Omental fat pad (tissue), 4 donors: Measurements from ENCODE around the gene FANK1. TPM values are rescaled to one million over a fixed set of nuclear protein-coding genes. Genes with fewer than 3 reads are reported as not detected.

ENCODE experiments used
- ATAC-seq: fragments of 150-250 bp; one replicate; pipeline ENCODE4 v1.9.1; 2016; ENCODE audit warnings: mild to moderate bottlenecking, moderate library complexity; ENCODE audit not compliant: low FRiP score
- DNase-seq: peaks from one replicate; pipeline ENCODE4 v3.0.0-alpha.2; 2019; ENCODE audit warnings: low spot score
- CTCF ChIP-seq, 3 donors: fragments of 450-650 bp; IDR thresholded peaks; one replicate each; pipeline ENCODE4 v1.5.1; 2016 to 2017; ENCODE audit warnings: antibody characterized with exemption in 3 of 3, mild to moderate bottlenecking in 3 of 3, moderate library complexity in 2 of 3
- total RNA-seq, 4 donors: library from RNA; depleted of rRNA; stranded (reverse); fragments of >200 nt; gene quantifications; one replicate each; pipeline ENCODE4 v1.1.0, GENCODE V29; 2016

Gene FANK1
- total RNA-seq, 4 donors from 2014 or later: 0.94 to 3.0 (median 1.1) TPM

GRCh38 chr10:126015413-126015812 lies 119.0 kb downstream of the FANK1 start:
- TF ChIP-seq CTCF (IDR thresholded peaks at IDR 0.05): no peak
- no peak for DNase-seq
- no peak for ATAC-seq

DNA sequence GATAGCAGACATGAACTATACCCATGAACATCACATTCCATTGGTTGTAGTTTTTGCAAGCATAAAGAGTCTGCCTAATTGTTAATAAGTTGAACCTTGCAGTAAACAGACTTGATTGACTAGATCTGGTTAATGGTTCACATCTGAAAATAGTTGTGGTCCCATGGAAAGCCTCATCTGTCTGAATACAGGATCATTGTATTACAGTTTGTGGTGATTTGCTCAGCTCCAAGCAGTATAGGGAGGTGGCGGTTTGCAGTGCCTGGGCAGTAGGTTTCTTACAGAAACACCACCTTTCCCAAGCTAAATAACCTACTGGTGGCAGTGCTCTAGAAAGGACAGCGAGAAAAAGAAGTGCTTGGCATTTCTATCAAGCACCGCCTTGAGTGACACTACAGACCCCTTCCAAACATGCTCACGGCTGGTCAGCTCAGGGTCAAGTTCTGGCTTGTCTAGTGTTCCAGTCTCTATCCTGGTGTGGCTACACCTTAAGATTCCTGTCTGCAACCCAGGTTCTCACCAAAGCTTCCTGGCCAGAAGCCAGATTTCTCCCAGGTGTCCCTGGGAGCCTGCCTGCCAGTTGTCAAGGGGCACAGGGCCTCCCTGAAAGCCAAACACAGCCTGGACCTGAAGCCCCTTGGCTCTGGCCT lies 119.9 kb downstream of the FANK1 start:
- no peak for ATAC-seq

DNA sequence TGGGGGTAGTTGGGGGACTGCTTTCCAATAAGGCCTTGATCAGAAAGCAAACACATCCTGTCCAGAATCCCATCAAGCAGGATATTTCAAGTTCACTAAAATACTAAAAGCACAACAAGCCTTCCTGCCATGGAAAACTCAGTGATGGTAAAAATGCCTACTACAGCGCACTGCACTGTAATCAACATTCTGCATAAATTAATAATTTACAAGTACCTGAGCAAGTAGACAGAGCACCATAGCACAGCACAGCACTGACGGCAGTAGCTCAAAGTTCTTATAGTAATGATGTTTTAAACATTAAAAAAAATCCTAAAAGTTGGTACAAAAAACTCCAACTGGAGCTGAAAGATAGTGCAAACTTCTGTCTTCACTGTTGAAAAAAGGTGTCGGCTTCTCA lies 120.5 kb downstream of the FANK1 start:
- DNase-seq: no peak
- ATAC-seq: no peak
- TF ChIP-seq CTCF (IDR thresholded peaks at IDR 0.05): no peak

More for the DNA sequence above, 119.9 kb downstream of the FANK1 start:
- no peak for TF ChIP-seq CTCF (IDR thresholded peaks at IDR 0.05)
- no peak for DNase-seq

GRCh38 chr10:126017961-126018560 lies 121.7 kb downstream of the FANK1 start:
- no peak for ATAC-seq
- DNase-seq: no peak
- TF ChIP-seq CTCF (IDR thresholded peaks at IDR 0.05): no peak

DNA sequence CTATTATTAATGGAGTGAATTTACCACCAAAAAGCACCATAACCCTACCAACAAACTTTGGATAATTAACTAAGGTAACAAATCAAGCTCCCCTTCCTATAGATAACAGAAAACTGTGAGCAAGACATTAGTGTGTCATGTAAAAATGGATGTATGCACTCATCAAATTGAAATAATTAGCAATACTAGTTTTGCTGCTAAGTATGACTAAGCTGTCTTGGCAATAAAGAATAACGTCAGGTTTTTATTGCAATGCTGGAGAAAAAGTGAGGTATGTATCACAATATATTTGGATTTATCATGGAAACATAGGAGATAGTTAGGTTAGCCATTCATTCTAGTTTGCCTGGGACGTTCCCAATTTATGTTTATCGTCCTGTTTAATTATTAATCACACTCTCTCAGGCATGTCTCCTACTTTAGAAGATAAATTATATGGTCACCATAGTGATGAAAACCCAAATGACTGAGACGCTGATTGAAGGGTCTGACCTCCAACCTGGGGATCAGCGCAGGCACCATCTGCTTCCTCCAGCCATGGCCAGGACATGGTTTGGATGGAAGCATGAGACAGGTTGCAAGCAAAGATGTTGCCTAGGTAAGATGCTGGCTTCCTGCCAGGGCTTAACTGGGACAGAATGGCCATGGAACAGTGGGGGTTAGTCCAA lies 125.6 kb downstream of the FANK1 start:
- DNase-seq (no peak), ATAC-seq (no peak)
- no peak for TF ChIP-seq CTCF (IDR thresholded peaks at IDR 0.05)

DNA sequence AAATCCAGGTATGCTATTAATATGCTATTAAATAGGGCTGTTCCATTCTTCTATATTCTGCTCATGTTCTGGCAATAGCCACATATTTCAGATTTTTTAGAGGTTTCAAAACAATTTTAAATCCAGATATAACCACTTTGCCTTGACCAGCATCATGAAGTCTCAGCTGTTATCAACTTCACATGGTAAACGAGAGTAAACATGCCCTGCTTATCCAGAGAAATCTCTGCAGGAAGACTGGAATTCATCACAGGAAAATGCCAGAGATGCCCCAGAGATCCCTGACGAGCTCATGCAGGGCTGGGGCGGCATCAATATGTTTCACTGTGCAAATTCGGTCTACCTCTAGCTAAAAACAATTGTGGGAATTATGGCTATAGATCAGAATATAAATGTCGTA lies 126.5 kb downstream of the FANK1 start:
- no peak for DNase-seq
- ATAC-seq: no peak

More for the DNA sequence above, 126.5 kb downstream of the FANK1 start:
- TF ChIP-seq CTCF (IDR thresholded peaks at IDR 0.05): no peak
